ENCODE measurements around the gene SLX4IP.

DNA sequence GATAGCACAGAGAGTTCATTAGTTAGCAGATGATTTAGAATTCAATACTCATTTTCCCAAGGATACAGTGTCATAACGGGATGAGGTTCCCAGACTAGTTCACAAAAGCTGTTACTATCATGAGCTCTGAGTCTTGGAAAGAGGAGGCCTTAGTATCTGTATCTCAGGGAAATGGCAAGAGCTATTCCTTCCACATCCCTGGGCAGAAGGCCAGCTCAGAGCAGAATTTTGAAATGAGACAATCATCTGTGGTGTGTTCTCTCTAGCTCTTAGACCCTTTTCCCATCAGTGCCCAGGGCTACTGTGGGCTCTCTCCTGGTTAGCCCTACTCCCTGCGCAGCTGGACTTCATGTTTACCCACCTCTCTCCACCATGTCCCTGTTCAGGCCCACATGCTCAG lies 174.2 kb downstream of the SLX4IP start:
- TF ChIP-seq, protein P1, sequence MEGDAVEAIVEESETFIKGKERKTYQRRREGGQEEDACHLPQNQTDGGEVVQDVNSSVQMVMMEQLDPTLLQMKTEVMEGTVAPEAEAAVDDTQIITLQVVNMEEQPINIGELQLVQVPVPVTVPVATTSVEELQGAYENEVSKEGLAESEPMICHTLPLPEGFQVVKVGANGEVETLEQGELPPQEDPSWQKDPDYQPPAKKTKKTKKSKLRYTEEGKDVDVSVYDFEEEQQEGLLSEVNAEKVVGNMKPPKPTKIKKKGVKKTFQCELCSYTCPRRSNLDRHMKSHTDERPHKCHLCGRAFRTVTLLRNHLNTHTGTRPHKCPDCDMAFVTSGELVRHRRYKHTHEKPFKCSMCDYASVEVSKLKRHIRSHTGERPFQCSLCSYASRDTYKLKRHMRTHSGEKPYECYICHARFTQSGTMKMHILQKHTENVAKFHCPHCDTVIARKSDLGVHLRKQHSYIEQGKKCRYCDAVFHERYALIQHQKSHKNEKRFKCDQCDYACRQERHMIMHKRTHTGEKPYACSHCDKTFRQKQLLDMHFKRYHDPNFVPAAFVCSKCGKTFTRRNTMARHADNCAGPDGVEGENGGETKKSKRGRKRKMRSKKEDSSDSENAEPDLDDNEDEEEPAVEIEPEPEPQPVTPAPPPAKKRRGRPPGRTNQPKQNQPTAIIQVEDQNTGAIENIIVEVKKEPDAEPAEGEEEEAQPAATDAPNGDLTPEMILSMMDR (conservative IDR thresholded peaks at IDR 0.05 in 1 of 2, IDR thresholded peaks at IDR 0.05 in 1 of 2; ENCODE audit: extremely low read depth in 1 of 2, insufficient read depth in 1 of 2, low read depth in 1 of 2, low read length in 2 of 2), result no peak
- TF ChIP-seq EZH2 (IDR thresholded peaks at IDR 0.05; ENCODE audit: borderline replicate concordance, low read length), result no peak
